H1 (cell line): ENCODE results near the gene EEPD1. TPM values are rescaled to one million over a fixed set of nuclear protein-coding genes. Genes with fewer than 3 reads are reported as not detected.

Source experiments
- CTCF ChIA-PET: fragments of 300-600 bp; sonication (Branson Sonifier 250); formaldehyde crosslinking; loops from one replicate; lab custom pipeline; 2021; ENCODE audit not compliant: partially characterized antibody; lab: Charles Lee
- POLR2A ChIA-PET: fragments of 300-600 bp; sonication (Branson Sonifier 250); formaldehyde crosslinking; loops from one replicate; lab custom pipeline; 2021; ENCODE audit warnings: inconsistent platforms; ENCODE audit not compliant: partially characterized antibody; lab: Charles Lee
- DNase-seq, 2 experiments: peaks; one replicate each; pipeline versions ENCODE4 v3.0.0 to v3.0.0-alpha.2; 2010 to 2022; ENCODE audit warnings: low spot score in 2 of 2, low read depth in 1 of 2, mixed read lengths in 1 of 2
- FAIRE-seq: peaks from 2 replicates; lab custom pipeline; 2011; peaks lifted over from hg19 to GRCh38; lab: Jason Lieb, UNC
- H2AFZ ChIP-seq: 2 replicates; pipeline ENCODE4 v1.8.1; 2012; ENCODE audit warnings: low read length, inconsistent platforms
- H2AK5ac ChIP-seq: 2 replicates; pipeline ENCODE4 v1.6.1; 2013; ENCODE audit warnings: low read depth, low read length
- H2BK120ac ChIP-seq: replicated peaks from 2 replicates; pipeline ENCODE3; 2013; ENCODE audit warnings: low read depth, low read length, inconsistent platforms
- H2BK12ac ChIP-seq: 2 replicates; pipeline ENCODE4 v1.6.1; 2013; ENCODE audit warnings: low read depth, low read length
- H2BK15ac ChIP-seq: 2 replicates; pipeline ENCODE4 v1.6.1; 2013; ENCODE audit warnings: low read length
- H2BK20ac ChIP-seq: 2 replicates; pipeline ENCODE4 v1.6.1; 2013; ENCODE audit warnings: low read length
- H2BK5ac ChIP-seq: 2 replicates; pipeline ENCODE4 v1.6.1; 2013; ENCODE audit warnings: low read depth, low read length
- H3K14ac ChIP-seq: 2 replicates; pipeline ENCODE4 v1.6.1; 2013; ENCODE audit warnings: inconsistent platforms; ENCODE audit not compliant: insufficient read length
- H3K18ac ChIP-seq: 2 replicates; pipeline ENCODE4 v1.6.1; 2013; ENCODE audit warnings: low read length; ENCODE audit errors: extremely low read depth
- H3K23ac ChIP-seq: 2 replicates; pipeline ENCODE4 v1.6.1; 2013; ENCODE audit warnings: inconsistent platforms; ENCODE audit not compliant: insufficient read length
- H3K23me2 ChIP-seq: 2 replicates; pipeline ENCODE4 v1.6.1; 2013; ENCODE audit warnings: low read depth, low read length
- H3K27ac ChIP-seq: 2 replicates; pipeline ENCODE4 v1.6.1; 2011; ENCODE audit warnings: low read depth, low read length, inconsistent platforms
- H3K27me3 ChIP-seq, 4 experiments: replicated peaks in 1 of 4; 1 replicate in 1 of 4; 2 replicates in 3 of 4; pipeline versions ENCODE4 v1.6.1 to v1.8.1; 2011 to 2013; ENCODE audit warnings: low read length in 3 of 4, mild to moderate bottlenecking in 3 of 4, inconsistent platforms in 2 of 4, mixed read lengths in 2 of 4, moderate library complexity in 1 of 4; ENCODE audit not compliant: control insufficient read depth in 3 of 4, insufficient read depth in 3 of 4; ENCODE audit errors: extremely low read depth in 1 of 4
- H3K36me3 ChIP-seq, 4 experiments: 2 replicates each; pipeline versions ENCODE4 v1.6.1 to v1.8.1; 2011 to 2013; ENCODE audit warnings: mild to moderate bottlenecking in 4 of 4, low read length in 3 of 4, moderate library complexity in 2 of 4, control low read depth in 1 of 4, inconsistent platforms in 1 of 4; ENCODE audit not compliant: insufficient read depth in 4 of 4, control insufficient read depth in 2 of 4
- H3K4ac ChIP-seq: replicated peaks from 2 replicates; pipeline ENCODE3; 2013; ENCODE audit warnings: low read length, low read depth, mixed read lengths, inconsistent platforms; ENCODE audit not compliant: insufficient read length
- H3K4me1 ChIP-seq, 4 experiments: replicated peaks in 1 of 4; 1 replicate in 1 of 4; 2 replicates in 3 of 4; pipeline versions ENCODE4 v1.6.1 to v1.8.1; 2011 to 2013; ENCODE audit warnings: low read length in 3 of 4, inconsistent platforms in 2 of 4, mixed read lengths in 1 of 4; ENCODE audit not compliant: insufficient read depth in 4 of 4, control insufficient read depth in 3 of 4
- H3K4me2 ChIP-seq, 2 experiments: 2 replicates each; pipeline versions ENCODE4 v1.6.1 to v1.8.1; 2011 to 2013; ENCODE audit warnings: low read depth in 2 of 2, low read length in 2 of 2, control low read depth in 1 of 2, inconsistent platforms in 1 of 2, mild to moderate bottlenecking in 1 of 2; ENCODE audit not compliant: insufficient read depth in 1 of 2
- H3K4me3 ChIP-seq, 4 experiments: fragments of 200-600, 300-600 bp in 1 of 4; sonication (generic), shearing (Covaris generic), sonication (Bioruptor Twin) in 1 of 4; 2 replicates each; pipeline versions ENCODE4 v1.5.1 to v1.8.1; 2011 to 2016; ENCODE audit warnings: low read length in 4 of 4, low read depth in 3 of 4, control low read depth in 2 of 4, inconsistent platforms in 2 of 4, mild to moderate bottlenecking in 2 of 4, mixed read lengths in 1 of 4, moderate library complexity in 1 of 4; ENCODE audit not compliant: insufficient read depth in 2 of 4; ENCODE audit errors: extremely low read depth in 1 of 4
- H3K56ac ChIP-seq: replicated peaks from 2 replicates; pipeline ENCODE3; 2013; ENCODE audit warnings: low read depth, mild to moderate bottlenecking, mixed read lengths, low read length, inconsistent platforms; ENCODE audit not compliant: insufficient read length
- H3K79me1 ChIP-seq: 2 replicates; pipeline ENCODE4 v1.6.1; 2013; ENCODE audit warnings: low read depth, low read length, control low read depth
- H3K79me2 ChIP-seq, 2 experiments: 2 replicates each; pipeline versions ENCODE4 v1.6.1 to v1.8.1; 2012 to 2013; ENCODE audit warnings: low read length in 2 of 2, mild to moderate bottlenecking in 2 of 2, inconsistent platforms in 1 of 2; ENCODE audit not compliant: insufficient read depth in 2 of 2, control insufficient read depth in 1 of 2
- H3K9ac ChIP-seq, 4 experiments: replicated peaks in 1 of 4; 1 replicate in 1 of 4; 2 replicates in 3 of 4; pipeline versions ENCODE4 v1.6.1 to v1.8.1; 2011 to 2013; ENCODE audit warnings: low read depth in 3 of 4, low read length in 3 of 4, control low read depth in 2 of 4, mild to moderate bottlenecking in 2 of 4, moderate library complexity in 2 of 4, inconsistent platforms in 1 of 4; ENCODE audit errors: extremely low read depth in 1 of 4
- H3K9me3 ChIP-seq, 2 experiments: 2 replicates each; pipeline versions ENCODE4 v1.6.1 to v1.8.1; 2012 to 2013; ENCODE audit warnings: mild to moderate bottlenecking in 2 of 2, moderate library complexity in 2 of 2, control low read depth in 1 of 2, inconsistent platforms in 1 of 2, low read depth in 1 of 2, low read length in 1 of 2, mixed read lengths in 1 of 2; ENCODE audit not compliant: insufficient read depth in 2 of 2
- H4K20me1 ChIP-seq, 2 experiments: replicated peaks in 1 of 2; 2 replicates each; pipeline versions ENCODE3 to v1.8.1; 2011 to 2013; ENCODE audit warnings: inconsistent platforms in 2 of 2, low read length in 2 of 2, mild to moderate bottlenecking in 1 of 2; ENCODE audit not compliant: insufficient read depth in 2 of 2, control insufficient read depth in 1 of 2
- H4K5ac ChIP-seq: 2 replicates; pipeline ENCODE4 v1.6.1; 2013; ENCODE audit warnings: low read length, low read depth, mixed read lengths, inconsistent platforms; ENCODE audit not compliant: insufficient read length
- H4K8ac ChIP-seq: 2 replicates; pipeline ENCODE4 v1.8.0; 2013; ENCODE audit warnings: mild to moderate bottlenecking, moderate library complexity, low read length, inconsistent platforms; ENCODE audit not compliant: insufficient read depth; ENCODE audit errors: extremely low read depth
- H4K91ac ChIP-seq: replicated peaks from 2 replicates; pipeline ENCODE3; 2013; ENCODE audit warnings: low read length, mixed read lengths, inconsistent platforms; ENCODE audit not compliant: insufficient read length
- BRCA1 ChIP-seq: IDR thresholded peaks from 2 replicates; pipeline ENCODE4 v1.6.1; 2012; ENCODE audit warnings: low read depth, low read length, improper control_type of control experiment
- CBX8 ChIP-seq: fragments of 300-800, 300-1000 bp; sonication (generic); IDR thresholded peaks from 2 replicates; pipeline ENCODE4 v1.7.1; 2016; ENCODE audit warnings: low read depth, low read length, borderline replicate concordance
- CHD1 ChIP-seq: IDR thresholded peaks from 2 replicates; pipeline ENCODE4 v1.6.1; 2012; ENCODE audit warnings: low read depth, low read length, improper control_type of control experiment
- CHD2 ChIP-seq: IDR thresholded peaks from 2 replicates; pipeline ENCODE4 v1.6.1; 2012; ENCODE audit warnings: low read length, improper control_type of control experiment
- CREB1 ChIP-seq: IDR thresholded peaks from 2 replicates; pipeline ENCODE4 v1.6.1; 2012; ENCODE audit warnings: inconsistent platforms
- HDAC2 ChIP-seq, 2 experiments: fragments of 300-600 bp in 1 of 2; sonication (generic) in 1 of 2; IDR thresholded peaks; 2 replicates each; pipeline ENCODE4 v1.6.1; 2011 to 2012; ENCODE audit warnings: low read depth in 2 of 2, low read length in 2 of 2, mild to moderate bottlenecking in 2 of 2, moderate library complexity in 2 of 2, borderline replicate concordance in 1 of 2, inconsistent platforms in 1 of 2
- NANOG ChIP-seq: IDR thresholded peaks from 2 replicates; pipeline ENCODE4 v1.6.1; 2011; ENCODE audit warnings: low read length, low read depth, mild to moderate bottlenecking, inconsistent platforms; ENCODE audit not compliant: insufficient read depth, poor library complexity, severe bottlenecking
- SIN3A ChIP-seq, 2 experiments: IDR thresholded peaks in 1 of 2; conservative IDR thresholded peaks in 1 of 2; 2 replicates each; pipeline ENCODE4 v1.6.1; 2011 to 2012; ENCODE audit warnings: low read length in 2 of 2, improper control_type of control experiment in 1 of 2, low read depth in 1 of 2, mild to moderate bottlenecking in 1 of 2
- SIX5 ChIP-seq: IDR thresholded peaks from 2 replicates; pipeline ENCODE4 v1.6.1; 2011; ENCODE audit warnings: mild to moderate bottlenecking, low read depth, low read length
- TBP ChIP-seq: IDR thresholded peaks from 2 replicates; pipeline ENCODE4 v1.6.1; 2011; ENCODE audit warnings: low read depth, low read length, improper control_type of control experiment
- YY1 ChIP-seq: IDR thresholded peaks from 2 replicates; pipeline ENCODE4 v1.6.1; 2011; ENCODE audit warnings: low read depth, mild to moderate bottlenecking, low read length
- WGBS, 2 experiments: shearing (Covaris generic) in 1 of 2; methylation state at CpG; one replicate each; pipeline versions ENCODE4 v1.1.6 to v1.1.7; 2013 to 2015; ENCODE audit warnings: low lambda C conversion rate in 2 of 2, mixed read lengths in 2 of 2, inconsistent platforms in 1 of 2, low coverage in 1 of 2, missing lambda C conversion rate in 1 of 2; ENCODE audit not compliant: insufficient replicate concordance in 2 of 2, insufficient coverage in 1 of 2, insufficient read length in 1 of 2; ENCODE audit errors: extremely low coverage in 1 of 2, missing lambda C conversion rate in 1 of 2; 5-methylcytosine and 5-hydroxymethylcytosine counted together
- polyA plus RNA-seq, 7 experiments: library from polyadenylated mRNA; depleted of rRNA in 3 of 7; stranded (reverse) in 5 of 7; unstranded in 2 of 7; fragments of >200 nt in 5 of 7; fragments of 200-250 nt in 2 of 7; gene quantifications; 1 replicate in 5 of 7; 2 replicates in 1 of 7; 4 replicates in 1 of 7; pipeline versions ENCODE4 v1.2.1 to v1.2.3, GENCODE V29; 2011 to 2013; ENCODE audit warnings: missing spikeins in 2 of 7, mixed read lengths in 2 of 7
- total RNA-seq: library from RNA; stranded (reverse); fragmentation: NEBNext Ultra II Directional; extraction: Animal tissue kit (Norgen Biotek cat#: 25700); gene quantifications from 2 replicates; pipeline ENCODE4 v1.2.1, GENCODE V29; 2021

EEPD1 gene
- total and polyA plus RNA-seq, 2 of the 8 experiments (the other 6 are each of a cell fraction or from before 2014, with no cell fraction given): 3.1 to 7.8 TPM

DNA sequence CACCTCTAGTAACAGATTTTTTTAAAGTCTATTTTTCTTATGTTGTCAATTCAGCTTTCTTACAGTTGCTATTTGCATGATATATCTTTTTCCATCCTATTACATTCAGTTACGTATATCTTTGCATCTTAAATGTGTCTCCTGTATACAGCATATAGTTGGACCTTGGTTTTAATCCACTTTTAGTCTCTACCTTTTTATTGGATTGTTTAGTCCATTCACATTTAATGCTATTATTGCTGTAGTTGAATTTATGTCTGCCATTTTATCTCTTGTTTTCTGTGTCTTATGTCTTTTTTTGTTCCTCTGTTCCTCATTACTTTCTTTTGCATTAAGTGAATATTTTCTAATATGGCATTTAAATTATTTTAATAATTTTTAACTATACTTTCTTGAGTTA is 100.6 kb downstream of the EEPD1 start:
- H3K36me3 ChIP-seq: no peaks in the 10 kb centered on the region
- no peak overlapping the region for H2BK120ac ChIP-seq
- H3K79me1 ChIP-seq: no peaks in the 10 kb centered on the region
- no peaks in the 10 kb centered on the region for H3K23me2 ChIP-seq
- H3K4me3 ChIP-seq: no peak overlapping the region
- no peaks in the 10 kb centered on the region for H3K27me3 ChIP-seq
- no peak overlapping the region for H2BK15ac ChIP-seq
- H3K56ac ChIP-seq: no peak overlapping the region
- no peaks in the 10 kb centered on the region for H3K79me2 ChIP-seq
- H2AK5ac ChIP-seq: no peak overlapping the region
- H3K9ac ChIP-seq: no peak overlapping the region
- H3K4me2 ChIP-seq: no peak overlapping the region
- H3K18ac ChIP-seq: no peak overlapping the region
- H4K20me1 ChIP-seq: no peaks in the 10 kb centered on the region
- no peak overlapping the region for H4K8ac ChIP-seq
- no peak for DNase-seq
- TF ChIP-seq HDAC2 (IDR thresholded peaks at IDR 0.05; ENCODE audit: borderline replicate concordance in 1 of 2, low read depth in 2 of 2, low read length in 2 of 2): no peak
- TF ChIP-seq SIN3A (conservative IDR thresholded peaks at IDR 0.05 in 1 of 2, IDR thresholded peaks at IDR 0.05 in 1 of 2; ENCODE audit: low read depth in 1 of 2, low read length in 2 of 2): no peak
- TF ChIP-seq BRCA1: no peak
- no peak for TF ChIP-seq SIX5
- no peak for TF ChIP-seq CREB1
- no peak for TF ChIP-seq NANOG
- no peak for TF ChIP-seq TBP
- TF ChIP-seq CHD1: no peak
- TF ChIP-seq CHD2: no peak
- no peak for TF ChIP-seq CBX8
- no peak for TF ChIP-seq YY1
- H3K14ac ChIP-seq: no peak overlapping the region
- POLR2A ChIA-PET: no interaction called here
- no peak overlapping the region for H2BK5ac ChIP-seq
- 0 out of 4 replicates have a peak, but pooled peaks cover 0 to 3% of the 10 kb centered on the region in 2 experiments for H3K9me3 ChIP-seq
- no peak overlapping the region for H4K91ac ChIP-seq
- H2BK12ac ChIP-seq: no peak overlapping the region
- FAIRE-seq: no peak
- H4K5ac ChIP-seq: no peak overlapping the region
- no peak overlapping the region for H2AFZ ChIP-seq
- H2BK20ac ChIP-seq: no peak overlapping the region
- CTCF ChIA-PET: no interaction called here
- peaks cover 0 to 6% (median 3%) of the 10 kb centered on the region in 4 experiments; a peak in 3 of 7 replicates for H3K4me1 ChIP-seq
- H3K4ac ChIP-seq: no peak overlapping the region
- 52% methylated on average over 1 of the region's 1 CpG; no CpG with 5 or more reads in 1 of the 2 experiments for WGBS, 2 experiments
- no peak overlapping the region for H3K23ac ChIP-seq
- no peak overlapping the region for H3K27ac ChIP-seq
